ENCODE measurements around the gene PYM1.
"Not testable (repeated sequence)": the region's sequence is repeated elsewhere in the genome, so short reads cannot be mapped to it uniquely, and the experiment has no call there.

Gene PYM1

DNA sequence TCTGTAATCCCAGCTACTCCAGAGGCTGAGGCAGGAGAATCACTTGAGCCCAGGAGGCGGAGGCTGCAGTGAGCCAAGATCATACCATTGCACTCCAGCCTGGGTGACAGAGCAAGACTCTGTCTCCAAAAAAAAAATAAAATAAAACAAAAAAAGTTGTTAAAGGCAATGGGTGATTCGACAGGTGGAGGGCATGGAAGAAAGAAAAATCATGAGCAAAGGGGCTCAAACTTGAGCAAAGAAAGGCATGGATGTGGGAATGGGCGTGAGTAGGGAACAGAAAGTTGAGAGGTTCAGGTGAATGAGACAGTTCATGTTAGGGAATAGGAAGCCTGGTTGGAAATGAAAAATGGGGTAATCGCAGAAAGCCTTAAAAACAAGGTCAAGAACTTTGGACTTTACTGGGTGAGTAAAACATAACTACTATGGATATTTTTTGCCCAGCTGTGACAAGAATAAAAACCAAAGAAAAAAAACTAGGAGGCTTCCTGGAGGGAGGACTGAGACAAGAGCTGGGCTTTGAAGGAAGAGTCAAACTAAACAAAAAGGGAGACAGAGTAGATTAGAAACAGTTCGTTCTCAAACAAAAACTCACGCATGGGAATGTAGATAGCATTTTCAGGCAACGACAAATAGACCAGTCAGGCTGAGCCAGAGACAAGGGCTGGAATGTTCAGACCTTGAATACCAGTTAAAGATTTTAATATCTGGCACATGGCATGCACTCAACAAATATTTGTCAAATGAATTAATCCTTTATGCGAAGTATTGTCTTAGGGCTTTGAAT lies 18.8 kb downstream of the PYM1 start:
- no peak for DNase-seq (ENCODE audit: low read depth)

DNA sequence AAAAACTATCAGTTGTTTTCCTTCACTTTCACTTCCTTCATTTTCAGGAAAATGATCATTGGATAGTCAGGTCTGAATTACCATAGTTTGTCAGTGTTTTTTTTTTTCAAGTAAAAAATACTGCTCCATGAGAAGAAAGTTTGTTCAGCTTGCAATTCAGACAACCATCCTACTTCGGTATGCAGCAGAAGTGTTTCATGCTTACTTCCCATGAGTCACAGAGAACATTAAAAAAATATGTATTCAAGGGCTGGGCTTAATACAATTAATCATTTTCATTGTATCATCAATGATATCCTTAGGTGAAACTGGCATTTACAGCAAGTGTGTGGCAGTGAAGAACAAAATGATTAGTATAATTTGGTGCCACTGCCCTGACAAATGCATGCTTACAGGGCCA lies 21.6 kb downstream of the PYM1 start:
- no peak for DNase-seq (ENCODE audit: low read depth)

GRCh38 chr12:55901881-55902490 lies 25.7 kb downstream of the PYM1 start:
- no peak for DNase-seq (ENCODE audit: low read depth)

DNA sequence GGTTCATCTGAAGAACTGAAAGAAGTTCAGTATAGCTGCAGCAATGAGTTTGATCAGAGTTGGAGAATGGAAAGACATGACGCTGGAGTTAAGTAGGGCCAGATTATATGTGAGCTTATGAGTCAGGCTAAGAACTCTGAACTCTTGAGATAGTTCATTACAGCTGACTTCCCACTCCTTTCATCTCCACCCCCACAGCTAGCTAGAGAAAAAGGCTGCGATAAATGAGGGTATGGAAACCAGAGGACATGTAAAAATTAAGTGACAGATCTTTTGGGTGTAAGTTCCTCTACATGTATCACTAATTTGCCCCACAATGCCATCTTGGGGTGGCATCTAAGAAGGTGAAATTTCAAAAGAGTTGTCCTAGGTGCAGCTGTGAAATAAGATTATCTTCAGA lies 28.6 kb downstream of the PYM1 start:
- no peak for DNase-seq (ENCODE audit: low read depth)

DNA sequence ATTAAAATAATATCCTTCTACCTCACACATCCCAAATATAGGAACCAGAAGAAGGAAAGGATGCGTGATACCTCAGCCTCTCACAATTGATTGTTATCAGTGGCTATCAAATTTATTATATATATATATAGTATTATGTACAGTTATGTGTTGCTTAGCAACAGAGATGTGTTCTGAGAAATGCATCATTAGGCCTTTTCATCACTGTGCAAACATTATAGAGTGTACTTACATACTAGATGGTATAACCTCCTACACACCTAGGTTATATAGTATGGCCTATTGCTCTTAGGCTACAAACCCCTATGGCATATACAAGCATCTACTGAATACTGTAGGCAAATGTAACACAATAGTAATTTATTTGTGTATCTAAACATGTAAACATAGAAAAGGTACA lies 34.0 kb downstream of the PYM1 start:
- no peak for DNase-seq (ENCODE audit: low read depth)

DNA sequence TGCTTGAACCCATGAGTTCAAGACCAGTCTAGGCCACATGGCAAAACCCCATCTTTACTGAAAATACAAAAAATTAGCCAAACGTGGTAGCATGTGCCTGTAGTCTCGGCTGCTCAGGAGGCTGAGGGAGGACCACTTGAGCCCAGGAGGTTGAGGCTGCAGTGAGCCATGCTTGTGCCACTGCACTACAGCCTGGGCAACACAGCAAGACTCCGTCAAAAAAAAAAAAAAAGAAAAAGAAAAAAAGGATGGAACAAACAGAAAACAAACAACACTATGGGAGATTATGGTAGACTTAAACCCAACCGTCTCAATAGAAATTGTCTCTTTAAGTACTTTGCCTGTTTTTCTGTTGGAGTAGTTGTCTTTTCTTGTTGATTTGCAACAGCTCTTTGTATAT lies 36.4 kb downstream of the PYM1 start:
- no peak for DNase-seq (ENCODE audit: low read depth)

DNA sequence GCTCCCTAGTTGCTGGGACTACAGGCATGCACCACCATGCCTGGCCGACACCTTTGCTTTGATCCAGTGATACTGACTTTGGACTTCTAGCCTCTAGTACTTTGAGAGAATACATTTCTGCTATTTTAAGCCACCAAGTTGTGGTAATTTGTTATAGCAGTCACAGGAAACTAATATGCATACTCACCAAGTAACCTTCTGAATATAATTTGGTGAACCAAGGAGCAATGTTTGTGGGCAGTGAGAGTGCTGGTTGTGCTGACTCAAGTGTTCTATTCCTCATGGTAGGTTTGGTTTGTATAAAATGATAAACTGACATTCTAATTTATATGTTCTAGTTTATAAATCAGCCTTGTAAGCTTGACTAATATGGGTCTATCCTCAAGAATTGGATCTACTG lies 42.6 kb downstream of the PYM1 start:
- no peak for DNase-seq (ENCODE audit: low read depth)

DNA sequence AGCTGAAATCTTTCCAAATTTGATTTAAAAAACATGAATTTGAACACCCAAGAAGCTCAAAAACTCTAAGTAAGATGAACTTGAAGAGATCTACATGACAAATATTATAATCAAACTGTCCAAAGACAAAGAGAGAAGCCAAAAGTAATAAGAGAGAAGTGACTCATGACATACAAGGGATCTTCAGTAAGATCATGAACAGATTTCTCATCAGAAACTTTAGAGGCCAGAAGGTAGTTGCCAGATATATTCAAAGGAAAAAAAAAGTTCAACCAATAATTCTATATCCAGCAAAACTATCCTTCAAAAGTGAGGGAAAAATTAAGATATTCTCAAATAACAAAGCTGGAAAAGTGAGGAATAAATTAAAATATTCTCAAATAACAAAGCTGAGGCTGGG lies 49.9 kb downstream of the PYM1 start:
- no peak for DNase-seq (ENCODE audit: low read depth)

- no peak for DNase-seq (ENCODE audit: low read depth)
These were observed 51.8 kb downstream of the PYM1 start for GRCh38 chr12:55875704-55876467.

DNA sequence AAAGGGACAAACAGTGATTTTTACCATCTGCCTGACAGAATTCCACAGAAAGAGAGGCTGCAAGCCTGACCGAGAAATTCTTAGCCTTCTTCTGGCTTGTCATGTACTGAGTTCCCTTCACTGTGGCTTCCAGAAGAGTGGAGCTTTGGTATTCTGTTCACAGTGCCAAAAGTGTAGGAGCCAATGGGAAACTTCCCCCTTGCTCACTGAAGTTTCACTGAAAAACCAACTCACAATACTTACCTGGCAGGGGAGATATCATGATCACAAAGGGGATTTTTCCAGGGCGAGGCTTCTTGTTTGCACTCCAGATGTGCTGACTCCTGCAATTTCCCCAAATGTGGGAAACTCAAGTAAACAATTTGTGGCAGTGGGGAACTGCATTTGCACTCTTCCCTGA lies 53.3 kb downstream of the PYM1 start:
- no peak for DNase-seq (ENCODE audit: low read depth)

DNA sequence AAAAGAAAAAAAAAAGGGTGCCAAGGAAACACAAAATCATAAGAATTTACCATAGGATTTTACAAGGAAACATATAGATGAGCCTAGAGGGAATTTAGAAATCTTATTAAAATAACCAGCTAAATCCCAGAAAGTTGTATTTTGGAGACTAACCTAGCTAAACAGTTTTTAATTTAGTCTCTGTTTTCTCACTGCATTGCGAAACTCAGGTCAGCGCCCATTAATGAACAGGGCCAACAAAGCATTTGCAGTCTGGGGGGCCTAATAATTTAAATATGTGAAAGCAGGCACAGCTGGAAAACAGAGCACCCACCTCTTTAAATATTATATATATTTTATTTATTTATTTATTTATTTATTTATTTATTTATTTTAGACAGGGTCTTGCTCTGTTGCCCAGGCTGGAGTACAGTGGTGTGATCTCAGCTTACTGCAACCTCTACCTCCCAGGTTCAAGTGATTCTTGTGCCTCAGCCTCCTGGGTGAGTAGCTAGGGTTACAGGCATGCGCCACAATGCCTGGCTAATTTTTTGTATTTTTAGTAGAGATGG lies 61.2 kb downstream of the PYM1 start:
- not testable (repeated sequence) for DNase-seq (ENCODE audit: low read depth)

GRCh38 chr12:55865327-55865726 lies 62.4 kb downstream of the PYM1 start:
- no peak for DNase-seq (ENCODE audit: low read depth)

DNA sequence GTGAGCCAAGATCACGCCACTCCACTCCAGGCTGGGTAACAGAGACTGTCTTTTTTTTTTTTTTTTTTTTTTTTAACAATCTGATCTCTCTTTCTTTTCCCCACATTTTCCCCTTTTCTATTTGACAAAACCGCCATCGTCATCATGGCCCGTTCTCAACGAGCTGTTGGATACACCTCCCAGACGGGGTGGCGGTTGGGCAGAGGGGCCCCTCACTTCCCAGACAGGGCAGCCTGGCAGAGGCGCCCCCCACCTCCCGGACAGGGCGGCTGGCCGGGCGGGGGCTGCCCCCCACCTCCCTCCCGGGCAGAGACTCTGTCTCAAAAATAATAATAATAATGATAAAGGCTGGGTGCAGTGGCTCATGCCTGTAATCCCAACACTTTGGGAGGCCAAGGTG lies 64.8 kb downstream of the PYM1 start:
- DNase-seq (ENCODE audit: low read depth): not testable (repeated sequence)

- DNase-seq (ENCODE audit: low read depth): no peak
These were observed 65.4 kb downstream of the PYM1 start for GRCh38 chr12:55862286-55862685.

- DNase-seq (ENCODE audit: low read depth): no peak
These were observed 65.8 kb downstream of the PYM1 start for GRCh38 chr12:55861871-55862270.

DNA sequence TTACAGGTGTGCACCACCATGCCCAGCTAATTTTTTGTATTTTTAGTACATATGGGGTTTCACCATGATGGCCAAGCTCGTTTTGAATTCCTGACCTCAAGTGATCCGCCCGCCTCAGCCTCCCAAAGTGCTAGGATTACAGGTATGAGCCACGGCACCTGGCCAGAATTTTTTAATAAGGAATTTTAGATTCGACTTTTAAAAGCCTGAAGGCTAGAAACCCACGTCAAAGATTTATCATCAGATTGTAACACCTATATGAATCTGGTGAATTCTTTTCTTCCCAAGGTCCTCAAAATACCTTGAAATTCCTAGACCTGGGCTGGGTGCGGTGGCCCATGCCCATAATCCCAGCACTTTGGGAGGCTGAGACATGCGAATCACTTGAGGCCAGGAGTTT lies 66.3 kb downstream of the PYM1 start:
- no peak for DNase-seq (ENCODE audit: low read depth)

- no peak for DNase-seq (ENCODE audit: low read depth)
These were observed 75.0 kb downstream of the PYM1 start for GRCh38 chr12:55852740-55853139.
